GM18526 (cell line): ENCODE results near the gene CD226.

ENCODE experiments used
- POLR2A ChIP-seq: IDR thresholded peaks from 3 replicates; pipeline ENCODE4 v1.6.1; 2011; ENCODE audit not compliant: insufficient read length; ENCODE audit errors: extremely low read depth

CD226 gene

GRCh38 chr18:69945220-69946114, 2.2 kb downstream of the CD226 start:
- TF ChIP-seq POLR2A, result no peak

- peak; percentile 34 for TF ChIP-seq POLR2A
Observed at GRCh38 chr18:69944436-69944835, 3.2 kb downstream of the CD226 start.

- no peak for TF ChIP-seq POLR2A
Observed at GRCh38 chr18:69943021-69943420, 4.7 kb downstream of the CD226 start.

- TF ChIP-seq POLR2A, result no peak
Observed at GRCh38 chr18:69941183-69941582, 6.5 kb downstream of the CD226 start.

GRCh38 chr18:69936191-69936558, 11.5 kb downstream of the CD226 start:
- no peak for TF ChIP-seq POLR2A

- no peak for TF ChIP-seq POLR2A
Observed at GRCh38 chr18:69935319-69936190, 12.1 kb downstream of the CD226 start.

- TF ChIP-seq POLR2A, result no peak
Observed at GRCh38 chr18:69934601-69935265, 12.9 kb downstream of the CD226 start.

GRCh38 chr18:69929041-69929774, 18.5 kb downstream of the CD226 start:
- no peak for TF ChIP-seq POLR2A

- TF ChIP-seq POLR2A, result no peak
Observed at GRCh38 chr18:69916412-69916811, 31.3 kb downstream of the CD226 start.

GRCh38 chr18:69908838-69909237, 38.8 kb downstream of the CD226 start:
- no peak for TF ChIP-seq POLR2A

GRCh38 chr18:69906765-69907164, 40.9 kb downstream of the CD226 start:
- no peak for TF ChIP-seq POLR2A

GRCh38 chr18:69900941-69901340, 46.7 kb downstream of the CD226 start:
- no peak for TF ChIP-seq POLR2A

- no peak for TF ChIP-seq POLR2A
Observed at GRCh38 chr18:69898241-69898861, 49.3 kb downstream of the CD226 start.

GRCh38 chr18:69897397-69898108, 50.1 kb downstream of the CD226 start:
- TF ChIP-seq POLR2A, result no peak
